HEK293 (cell line): ENCODE measurements around the gene TMEM92.
A peak's percentile ranks its signal among the peaks of the same experiment; 100 is the strongest.

Experiments used
- CTCF ChIA-PET: fragments of 350-600 bp; formaldehyde crosslinking; extraction: SDS; loops from one replicate; lab custom pipeline; 2021; ENCODE audit warnings: antibody characterized with exemption; lab: Yijun Ruan, JAX
- POLR2A ChIA-PET: fragments of 300-600 bp; formaldehyde crosslinking; extraction: SDS; loops from one replicate; lab custom pipeline; 2020; ENCODE audit warnings: antibody characterized with exemption, inconsistent platforms; lab: Yijun Ruan, JAX
- H3K27ac ChIP-seq: fragments of 200-500 bp; sonication (Bioruptor generic); 2 replicates; pipeline ENCODE4 v1.5.1; 2014; ENCODE audit warnings: low read depth, low read length, control low read depth, inconsistent platforms; ENCODE audit errors: extremely low read depth
- H3K36me3 ChIP-seq, 2 experiments: fragments of 200-500 bp in 1 of 2; sonication (Bioruptor generic) in 1 of 2; 1 replicate in 1 of 2; 2 replicates in 1 of 2; pipeline ENCODE4 v1.5.1; 2014 to 2017; ENCODE audit warnings: inconsistent platforms in 2 of 2, low read length in 2 of 2; ENCODE audit not compliant: control insufficient read depth in 2 of 2, insufficient read depth in 1 of 2
- H3K4me1 ChIP-seq: fragments of 200-500 bp; sonication (Bioruptor generic); 2 replicates; pipeline ENCODE4 v1.5.1; 2014; ENCODE audit warnings: mild to moderate bottlenecking, low read length, inconsistent platforms; ENCODE audit not compliant: control insufficient read depth, insufficient read depth
- H3K4me3 ChIP-seq: 2 replicates; pipeline ENCODE4 v1.5.1; 2011; ENCODE audit warnings: low read depth, mild to moderate bottlenecking, control low read depth, low read length, moderate library complexity
- H3K9me3 ChIP-seq: fragments of 200-500 bp; sonication (Bioruptor generic); 2 replicates; pipeline ENCODE4 v1.5.1; 2014; ENCODE audit warnings: low read depth, low read length, inconsistent platforms; ENCODE audit not compliant: control insufficient read depth, insufficient read depth
- ELK4 ChIP-seq: IDR thresholded peaks from 2 replicates; pipeline ENCODE4 v1.6.1; 2011; ENCODE audit warnings: mild to moderate bottlenecking, low read depth, low read length, borderline replicate concordance
- PRDM1 ChIP-seq: fragments of 450-650 bp; formaldehyde crosslinking; IDR thresholded peaks from 2 replicates; pipeline ENCODE4; 2016; ENCODE audit warnings: missing biosample characterization, missing genetic modification characterization
- PRDM4 ChIP-seq: fragments of 450-650 bp; formaldehyde crosslinking; IDR thresholded peaks from 2 replicates; pipeline ENCODE4 v1.5.1; 2017; ENCODE audit warnings: missing biosample characterization, missing genetic modification characterization
- REPIN1 ChIP-seq: fragments of 450-650 bp; formaldehyde crosslinking; IDR thresholded peaks from 2 replicates; pipeline ENCODE4 v1.5.1; 2017; ENCODE audit warnings: missing biosample characterization, missing genetic modification characterization, low read depth
- SP2 ChIP-seq: fragments of 450-650 bp; formaldehyde crosslinking; IDR thresholded peaks from 2 replicates; pipeline ENCODE4 v1.5.1; 2016; ENCODE audit warnings: missing biosample characterization, missing genetic modification characterization
- ZBTB8A ChIP-seq: fragments of 450-650 bp; formaldehyde crosslinking; IDR thresholded peaks from 2 replicates; pipeline ENCODE4 v1.5.1; 2016; ENCODE audit warnings: missing biosample characterization, missing genetic modification characterization
- ZFP37 ChIP-seq: fragments of 450-650 bp; formaldehyde crosslinking; IDR thresholded peaks from 2 replicates; pipeline ENCODE4 v1.5.1; 2016; ENCODE audit warnings: missing biosample characterization, missing genetic modification characterization
- ZFP69B ChIP-seq: fragments of 450-650 bp; formaldehyde crosslinking; IDR thresholded peaks from 2 replicates; pipeline ENCODE4 v1.5.1; 2016; ENCODE audit warnings: missing biosample characterization, missing genetic modification characterization
- ZNF132 ChIP-seq: fragments of 450-650 bp; formaldehyde crosslinking; IDR thresholded peaks from 2 replicates; pipeline ENCODE4 v1.5.1; 2017; ENCODE audit warnings: missing biosample characterization, missing genetic modification characterization, borderline replicate concordance
- ZNF16 ChIP-seq: fragments of 450-650 bp; formaldehyde crosslinking; IDR thresholded peaks from 2 replicates; pipeline ENCODE4 v1.5.1; 2016; ENCODE audit warnings: low read depth, missing biosample characterization, missing genetic modification characterization
- ZNF175 ChIP-seq: fragments of 450-650 bp; formaldehyde crosslinking; IDR thresholded peaks from 2 replicates; pipeline ENCODE4 v1.5.1; 2016; ENCODE audit warnings: missing biosample characterization, missing genetic modification characterization
- ZNF24 ChIP-seq: fragments of 450-650 bp; formaldehyde crosslinking; IDR thresholded peaks from 2 replicates; pipeline ENCODE4 v1.5.1; 2016; ENCODE audit warnings: missing biosample characterization, missing genetic modification characterization
- ZNF324 ChIP-seq: fragments of 450-650 bp; formaldehyde crosslinking; IDR thresholded peaks from 2 replicates; pipeline ENCODE4 v1.5.1; 2016; ENCODE audit warnings: missing biosample characterization, missing genetic modification characterization
- ZNF335 ChIP-seq: fragments of 450-650 bp; formaldehyde crosslinking; conservative IDR thresholded peaks from 2 replicates; pipeline ENCODE4 v1.5.1; 2016; ENCODE audit warnings: missing biosample characterization, missing genetic modification characterization
- ZNF37A ChIP-seq: fragments of 450-650 bp; IDR thresholded peaks from 2 replicates; pipeline ENCODE4 v1.5.1; 2018; ENCODE audit warnings: missing biosample characterization, missing genetic modification characterization
- ZNF449 ChIP-seq: fragments of 450-650 bp; formaldehyde crosslinking; IDR thresholded peaks from 2 replicates; pipeline ENCODE4 v1.5.1; 2017; ENCODE audit warnings: missing biosample characterization, mild to moderate bottlenecking, missing genetic modification characterization, moderate library complexity
- ZNF561 ChIP-seq: fragments of 450-650 bp; IDR thresholded peaks from 2 replicates; pipeline ENCODE4 v1.5.1; 2018; ENCODE audit warnings: missing biosample characterization, missing genetic modification characterization, borderline replicate concordance
- ZNF621 ChIP-seq: fragments of 450-650 bp; formaldehyde crosslinking; IDR thresholded peaks from 2 replicates; pipeline ENCODE4 v1.5.1; 2017; ENCODE audit warnings: missing biosample characterization, missing genetic modification characterization
- ZNF670 ChIP-seq: fragments of 450-650 bp; formaldehyde crosslinking; IDR thresholded peaks from 2 replicates; pipeline ENCODE4 v1.5.1; 2016; ENCODE audit warnings: missing biosample characterization, missing genetic modification characterization, low read depth
- ZSCAN23 ChIP-seq: fragments of 450-650 bp; formaldehyde crosslinking; IDR thresholded peaks from 2 replicates; pipeline ENCODE4 v1.5.1; 2016; ENCODE audit warnings: missing biosample characterization, missing genetic modification characterization
- TF ChIP-seq, protein P1 (sequence below): fragments of 450-650 bp; formaldehyde crosslinking; IDR thresholded peaks from 2 replicates; pipeline ENCODE4; 2016; ENCODE audit warnings: missing biosample characterization, missing genetic modification characterization

Gene TMEM92

GRCh38 chr17:50281739-50282401 is 7.6 kb downstream of the TMEM92 start:
- Histone ChIP-seq H3K27ac (no peak overlapping the region), H3K4me1 (peaks cover 5% of the 10 kb centered on the region; the same call in 1 of the 2 replicates), H3K36me3 (no peaks in the 10 kb centered on the region), H3K9me3 (no peaks in the 10 kb centered on the region), H3K4me3 (no peak overlapping the region)
- TF ChIP-seq ZNF24 (tag by site-specific recombination) (peak; percentile 80; the same call in 1 of the 2 replicates), PRDM1 (tag by site-specific recombination) (no peak)
- CTCF ChIA-PET, result interaction anchor here (0.6 to 21.9 kb wide), 10 partner anchors 9 to 187 kb away, joined by 3 to 487 read pairs (median 4); partner anchors contain the start of genes COL1A1, PDK2 and TMEM92
- POLR2A ChIA-PET, result interaction anchor here (1.2 kb wide), 1 partner anchor 9 kb away, joined by 4 read pairs; no protein-coding TSS in a partner anchor

GRCh38 chr17:50283246-50283645 is 9.0 kb downstream of the TMEM92 start:
- H3K36me3 ChIP-seq, result no peaks in the 10 kb centered on the region
- no peaks in the 10 kb centered on the region for H3K9me3 ChIP-seq
- ChIA-PET CTCF (interaction anchor here (0.6 to 21.9 kb wide), 5 partner anchors 10 to 219 kb away, joined by 3 to 487 read pairs (median 21); partner anchors contain the start of genes COL1A1 and TMEM92), POLR2A (interaction anchor here (1.2 kb wide), 1 partner anchor 11 kb away, joined by 4 read pairs; no protein-coding TSS in a partner anchor)
- no peak overlapping the region for H3K27ac ChIP-seq
- peaks cover 5% of the 10 kb centered on the region; the same call in 1 of the 2 replicates for H3K4me1 ChIP-seq
- no peak overlapping the region for H3K4me3 ChIP-seq
- TF ChIP-seq ELK4 (no peak), PRDM4 (tag by site-specific recombination) (no peak), ZBTB8A (tag by site-specific recombination) (no peak), ZNF16 (no peak), ZFP37 (tag by site-specific recombination) (no peak), ZSCAN23 (tag by site-specific recombination) (no peak), ZNF621 (tag by site-specific recombination) (no peak), ZNF37A (tag by site-specific recombination) (no peak), ZFP69B (tag by site-specific recombination) (no peak), ZNF324 (tag by site-specific recombination) (no peak), REPIN1 (tag by site-specific recombination) (no peak), SP2 (tag by site-specific recombination) (no peak), ZNF335 (tag by site-specific recombination) (no peak), ZNF449 (tag by site-specific recombination) (no peak), ZNF132 (tag by site-specific recombination) (no peak), ZNF561 (no peak), ZNF670 (tag by site-specific recombination) (no peak), ZNF175 (tag by site-specific recombination) (no peak)
- TF ChIP-seq, protein P1, sequence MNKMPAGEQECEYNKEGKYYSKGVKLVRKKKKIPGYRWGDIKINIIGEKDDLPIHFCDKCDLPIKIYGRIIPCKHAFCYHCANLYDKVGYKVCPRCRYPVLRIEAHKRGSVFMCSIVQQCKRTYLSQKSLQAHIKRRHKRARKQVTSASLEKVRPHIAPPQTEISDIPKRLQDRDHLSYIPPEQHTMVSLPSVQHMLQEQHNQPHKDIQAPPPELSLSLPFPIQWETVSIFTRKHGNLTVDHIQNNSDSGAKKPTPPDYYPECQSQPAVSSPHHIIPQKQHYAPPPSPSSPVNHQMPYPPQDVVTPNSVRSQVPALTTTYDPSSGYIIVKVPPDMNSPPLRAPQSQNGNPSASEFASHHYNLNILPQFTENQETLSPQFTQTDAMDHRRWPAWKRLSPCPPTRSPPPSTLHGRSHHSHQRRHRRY, result no peak
